HepG2 (cell line): Measurements from ENCODE around the gene LPO. TPM values are rescaled to one million over a fixed set of nuclear protein-coding genes. Genes with fewer than 3 reads are reported as not detected.

Experiments
- BCLAF1 ChIP-seq: fragments of 450-650 bp; IDR thresholded peaks from 2 replicates; pipeline ENCODE4 v1.6.1; 2017; ENCODE audit warnings: mild to moderate bottlenecking
- CBX5 ChIP-seq: sonication (generic); formaldehyde crosslinking; IDR thresholded peaks from 2 replicates; pipeline ENCODE4 v1.4.0; 2020; ENCODE audit warnings: missing genetic modification reagents, borderline replicate concordance
- CC2D1A ChIP-seq: sonication (generic); formaldehyde crosslinking; IDR thresholded peaks from 2 replicates; pipeline ENCODE4 v1.8.1; 2023; ENCODE audit warnings: mild to moderate bottlenecking, missing genetic modification reagents
- CREB3 ChIP-seq: sonication (generic); formaldehyde crosslinking; IDR thresholded peaks from 2 replicates; pipeline ENCODE4 v1.5.0; 2020; ENCODE audit warnings: missing genetic modification reagents
- ELF1 ChIP-seq: sonication (generic); formaldehyde crosslinking; IDR thresholded peaks from 2 replicates; pipeline ENCODE4 v1.4.0; 2020; ENCODE audit warnings: missing genetic modification reagents
- GATAD2A ChIP-seq: IDR thresholded peaks from 2 replicates; pipeline ENCODE4 v1.6.1; 2016
- JUNB ChIP-seq: sonication (generic); formaldehyde crosslinking; IDR thresholded peaks from 2 replicates; pipeline ENCODE4 v1.8.0; 2022; ENCODE audit warnings: missing genetic modification reagents, mild to moderate bottlenecking, borderline replicate concordance
- NFE2L2 ChIP-seq: fragments of 150-350 bp; IDR thresholded peaks from 2 replicates; pipeline ENCODE4 v1.6.1; 2014; ENCODE audit warnings: low read length
- RXRB ChIP-seq: IDR thresholded peaks from 2 replicates; pipeline ENCODE4 v1.6.1; 2016; ENCODE audit warnings: borderline replicate concordance, missing genetic modification reagents, missing compliant biosample characterization
- STAT5B ChIP-seq: sonication (generic); formaldehyde crosslinking; IDR thresholded peaks from 2 replicates; pipeline ENCODE4 v1.4.0; 2020; ENCODE audit warnings: missing genetic modification reagents
- ZNF10 ChIP-seq: sonication (generic); formaldehyde crosslinking; IDR thresholded peaks from 2 replicates; pipeline ENCODE4 v1.4.0; 2020; ENCODE audit warnings: mild to moderate bottlenecking, low read depth, missing genetic modification reagents, borderline replicate concordance
- ZNF136 ChIP-seq: sonication (generic); formaldehyde crosslinking; IDR thresholded peaks from 2 replicates; pipeline ENCODE4 v1.8.1; 2022; ENCODE audit warnings: low read depth, mild to moderate bottlenecking, moderate library complexity, missing genetic modification reagents
- ZNF331 ChIP-seq: sonication (generic); formaldehyde crosslinking; IDR thresholded peaks from 2 replicates; pipeline ENCODE4 v1.4.0; 2020; ENCODE audit warnings: missing genetic modification reagents
- ZNF33B ChIP-seq: sonication (generic); formaldehyde crosslinking; IDR thresholded peaks from 2 replicates; pipeline ENCODE4 v1.5.1; 2020; ENCODE audit warnings: mild to moderate bottlenecking, missing genetic modification reagents
- ZNF451 ChIP-seq: sonication (generic); formaldehyde crosslinking; IDR thresholded peaks from 2 replicates; pipeline ENCODE4 v1.5.0; 2020; ENCODE audit warnings: mild to moderate bottlenecking, missing genetic modification reagents
- ZNF556 ChIP-seq: sonication (generic); formaldehyde crosslinking; IDR thresholded peaks from 2 replicates; pipeline ENCODE4 v1.4.0; 2020; ENCODE audit warnings: mild to moderate bottlenecking, missing genetic modification reagents, borderline replicate concordance
- ZNF773 ChIP-seq: sonication (generic); formaldehyde crosslinking; IDR thresholded peaks from 2 replicates; pipeline ENCODE4 v1.4.0; 2020; ENCODE audit warnings: missing genetic modification reagents, borderline replicate concordance
- ZNF879 ChIP-seq: sonication (generic); formaldehyde crosslinking; IDR thresholded peaks from 2 replicates; pipeline ENCODE4 v1.8.1; 2023; ENCODE audit warnings: missing genetic modification reagents
- ZSCAN29 ChIP-seq: sonication (generic); formaldehyde crosslinking; conservative IDR thresholded peaks from 2 replicates; pipeline ENCODE4 v1.4.0; 2020; ENCODE audit warnings: mild to moderate bottlenecking, missing genetic modification reagents
- polyA plus RNA-seq, 8 experiments: library from polyadenylated mRNA; depleted of rRNA in 3 of 8; stranded (reverse) in 7 of 8; unstranded in 1 of 8; fragments of >200 nt; fragmentation: Illumina TruSeq in 4 of 8; extraction: Trizol in 4 of 8; gene quantifications; 2 replicates each; pipeline versions ENCODE4 v1.2.1 to v1.2.3, GENCODE V29; 2011 to 2016; ENCODE audit warnings: low read depth in 4 of 8, missing spikeins in 1 of 8, mixed read lengths in 1 of 8; ENCODE audit not compliant: insufficient read depth in 1 of 8
- total RNA-seq, 5 experiments: library from RNA; depleted of rRNA; stranded (reverse); fragments of >200 nt; fragmentation: Illumina TruSeq; extraction: Trizol; gene quantifications; 2 replicates each; pipeline ENCODE4 v1.2.3, GENCODE V29; 2016; ENCODE audit warnings: low read depth in 1 of 5
- TF ChIP-seq, protein P1 (sequence below), 2 experiments: sonication (generic) in 1 of 2; formaldehyde crosslinking in 1 of 2; IDR thresholded peaks; 2 replicates each; pipeline versions ENCODE4 v1.4.0 to v1.6.1; 2018 to 2020; ENCODE audit warnings: missing genetic modification reagents in 2 of 2, borderline replicate concordance in 1 of 2, low read depth in 1 of 2, mild to moderate bottlenecking in 1 of 2, missing biosample characterization in 1 of 2
- TF ChIP-seq, protein P2 (sequence below): sonication (generic); formaldehyde crosslinking; IDR thresholded peaks from 2 replicates; pipeline ENCODE4 v1.8.1; 2023; ENCODE audit warnings: mild to moderate bottlenecking, missing genetic modification reagents
- TF ChIP-seq, protein P3 (sequence below): sonication (generic); formaldehyde crosslinking; IDR thresholded peaks from 2 replicates; pipeline ENCODE4 v1.4.0; 2020; ENCODE audit warnings: missing genetic modification reagents

The LPO gene
- total and polyA plus RNA-seq, 2 of the 13 experiments (the other 11 are each of a cell fraction or from before 2014, with no cell fraction given): not detected

GRCh38 chr17:58219007-58219788 lies 19.2 kb upstream of the LPO start, which contains the start of gene MKS1 (continued):
- no peak; the same call in 1 of the 2 replicates for TF ChIP-seq RXRB
- TF ChIP-seq CBX5: peak; percentile 85; the same call in 1 of the 2 replicates
- TF ChIP-seq, protein P1, sequence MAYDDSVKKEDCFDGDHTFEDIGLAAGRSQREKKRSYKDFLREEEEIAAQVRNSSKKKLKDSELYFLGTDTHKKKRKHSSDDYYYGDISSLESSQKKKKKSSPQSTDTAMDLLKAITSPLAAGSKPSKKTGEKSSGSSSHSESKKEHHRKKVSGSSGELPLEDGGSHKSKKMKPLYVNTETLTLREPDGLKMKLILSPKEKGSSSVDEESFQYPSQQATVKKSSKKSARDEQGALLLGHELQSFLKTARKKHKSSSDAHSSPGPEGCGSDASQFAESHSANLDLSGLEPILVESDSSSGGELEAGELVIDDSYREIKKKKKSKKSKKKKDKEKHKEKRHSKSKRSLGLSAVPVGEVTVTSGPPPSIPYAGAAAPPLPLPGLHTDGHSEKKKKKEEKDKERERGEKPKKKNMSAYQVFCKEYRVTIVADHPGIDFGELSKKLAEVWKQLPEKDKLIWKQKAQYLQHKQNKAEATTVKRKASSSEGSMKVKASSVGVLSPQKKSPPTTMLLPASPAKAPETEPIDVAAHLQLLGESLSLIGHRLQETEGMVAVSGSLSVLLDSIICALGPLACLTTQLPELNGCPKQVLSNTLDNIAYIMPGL (CRISPR knock-in tag; IDR thresholded peaks at IDR 0.05; ENCODE audit: borderline replicate concordance in 1 of 2, low read depth in 1 of 2): peak; percentile 78 to 88; a peak in 3 of 4 replicates
- TF ChIP-seq BCLAF1: no peak
- peak; percentile 77; the same call in 1 of the 2 replicates for TF ChIP-seq ZSCAN29 (CRISPR knock-in tag)
- TF ChIP-seq ZNF879: no peak
- peak; percentile 78 for TF ChIP-seq ZNF331 (CRISPR knock-in tag)
- TF ChIP-seq GATAD2A (CRISPR knock-in tag): peak; percentile 67
- TF ChIP-seq ZNF773: no peak
- no peak; the same call in 1 of the 2 replicates for TF ChIP-seq CC2D1A (CRISPR knock-in tag)
- no peak for TF ChIP-seq JUNB (CRISPR knock-in tag)
- peak; percentile 88; the same call in 1 of the 2 replicates for TF ChIP-seq CREB3 (CRISPR knock-in tag)
- TF ChIP-seq ZNF33B (CRISPR knock-in tag): 0 out of 2 replicates have a peak, but pooled peaks have one; percentile 27
- TF ChIP-seq, protein P2, sequence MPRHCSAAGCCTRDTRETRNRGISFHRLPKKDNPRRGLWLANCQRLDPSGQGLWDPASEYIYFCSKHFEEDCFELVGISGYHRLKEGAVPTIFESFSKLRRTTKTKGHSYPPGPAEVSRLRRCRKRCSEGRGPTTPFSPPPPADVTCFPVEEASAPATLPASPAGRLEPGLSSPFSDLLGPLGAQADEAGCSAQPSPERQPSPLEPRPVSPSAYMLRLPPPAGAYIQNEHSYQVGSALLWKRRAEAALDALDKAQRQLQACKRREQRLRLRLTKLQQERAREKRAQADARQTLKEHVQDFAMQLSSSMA (CRISPR knock-in tag): peak; percentile 73; the same call in 1 of the 2 replicates
- peak; percentile 82 for TF ChIP-seq ELF1 (CRISPR knock-in tag)
- TF ChIP-seq ZNF556: peak; percentile 72; the same call in 1 of the 2 replicates
- TF ChIP-seq, protein P3, sequence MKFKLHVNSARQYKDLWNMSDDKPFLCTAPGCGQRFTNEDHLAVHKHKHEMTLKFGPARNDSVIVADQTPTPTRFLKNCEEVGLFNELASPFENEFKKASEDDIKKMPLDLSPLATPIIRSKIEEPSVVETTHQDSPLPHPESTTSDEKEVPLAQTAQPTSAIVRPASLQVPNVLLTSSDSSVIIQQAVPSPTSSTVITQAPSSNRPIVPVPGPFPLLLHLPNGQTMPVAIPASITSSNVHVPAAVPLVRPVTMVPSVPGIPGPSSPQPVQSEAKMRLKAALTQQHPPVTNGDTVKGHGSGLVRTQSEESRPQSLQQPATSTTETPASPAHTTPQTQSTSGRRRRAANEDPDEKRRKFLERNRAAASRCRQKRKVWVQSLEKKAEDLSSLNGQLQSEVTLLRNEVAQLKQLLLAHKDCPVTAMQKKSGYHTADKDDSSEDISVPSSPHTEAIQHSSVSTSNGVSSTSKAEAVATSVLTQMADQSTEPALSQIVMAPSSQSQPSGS: peak; percentile 33; the same call in 1 of the 2 replicates
- TF ChIP-seq ZNF451 (CRISPR knock-in tag): peak; percentile 29; the same call in 1 of the 2 replicates
- TF ChIP-seq NFE2L2: no peak
- TF ChIP-seq ZNF10 (CRISPR knock-in tag): no peak
- TF ChIP-seq ZNF136: peak; percentile 92; the same call in 1 of the 2 replicates
- no peak for TF ChIP-seq STAT5B (CRISPR knock-in tag)
